Measurements from ENCODE around the gene ADAMTSL1. TPM values are rescaled to one million over a fixed set of nuclear protein-coding genes. Genes with fewer than 3 reads are reported as not detected.

ADAMTSL1 gene
- total and polyA plus RNA-seq, 9 of the 15 experiments (the other 6 are each of a cell fraction or from before 2014, with no cell fraction given) = 0.01 TPM; not detected in 8

- no peaks in the 10 kb centered on the region for H3K9me1 ChIP-seq (ENCODE audit: control insufficient read depth, insufficient read depth, low read length)
- no peaks in the 10 kb centered on the region for H4K20me1 ChIP-seq (replicated peaks; ENCODE audit: control insufficient read depth, insufficient read depth, low read length)
- H3K36me3 ChIP-seq (ENCODE audit: control insufficient read depth, insufficient read depth, low read length) = no peaks in the 10 kb centered on the region
- WGBS (ENCODE audit: insufficient coverage, low coverage, missing lambda C conversion rate) = 3% methylated on average over 4 of the region's 4 CpGs
- ChIA-PET CTCF (ENCODE audit: low intra/inter-chr PET ratio) (no interaction called here), POLR2A (no interaction called here)
- intact Hi-C loops (cut with micrococcal nuclease) = no loop called here
- TF ChIP-seq ZNF77 (CRISPR knock-in tag; IDR thresholded peaks at IDR 0.05) (no peak), ZNF518B (CRISPR knock-in tag; IDR thresholded peaks at IDR 0.05) (no peak), POLR2B (IDR thresholded peaks at IDR 0.05; ENCODE audit: low read depth, partially characterized antibody) (no peak), RBM25 (IDR thresholded peaks at IDR 0.05; ENCODE audit: low read depth, low read length, severe bottlenecking) (no peak), BMI1 (IDR thresholded peaks at IDR 0.05; ENCODE audit: low read length) (no peak), FOXK2 (conservative IDR thresholded peaks at IDR 0.05 in 1 of 2, IDR thresholded peaks at IDR 0.05 in 1 of 2; ENCODE audit: low read depth in 2 of 2) (no peak), ZNF263 (CRISPR knock-in tag; IDR thresholded peaks at IDR 0.05; ENCODE audit: borderline replicate concordance) (no peak), GATA2 (CRISPR knock-in tag; IDR thresholded peaks at IDR 0.05) (no peak), PBX2 (CRISPR knock-in tag; IDR thresholded peaks at IDR 0.05; ENCODE audit: low read depth) (no peak), PBX2 (tag; conservative IDR thresholded peaks at IDR 0.05; ENCODE audit: low read depth) (no peak), ZNF507 (tag; conservative IDR thresholded peaks at IDR 0.05) (no peak), CBX5 (IDR thresholded peaks at IDR 0.05; ENCODE audit: borderline replicate concordance, low read depth) (no peak), POLR3A (IDR thresholded peaks at IDR 0.05; ENCODE audit: borderline replicate concordance, extremely low read depth, insufficient read depth, insufficient read length) (no peak), RCOR1 (IDR thresholded peaks at IDR 0.05; ENCODE audit: borderline replicate concordance in 1 of 2, low read depth in 2 of 2, low read length in 2 of 2) (no peak), ZNF644 (tag; IDR thresholded peaks at IDR 0.05; ENCODE audit: low read depth) (no peak), HDAC8 (tag; IDR thresholded peaks at IDR 0.05) (no peak)
- ATAC-seq (no peak), DNase-seq (ENCODE audit: extremely low read depth in 1 of 4, low spot score in 3 of 4) (no peak), FAIRE-seq (no peak)
- no peaks in the 10 kb centered on the region for H3K4me1 ChIP-seq (replicated peaks in 1 of 2; ENCODE audit: control insufficient read depth in 2 of 2, insufficient read depth in 2 of 2, low read length in 2 of 2)
- no peaks in the 10 kb centered on the region for H3K79me2 ChIP-seq (ENCODE audit: control insufficient read depth, insufficient read depth, low read length)
- H2AFZ ChIP-seq (ENCODE audit: low read depth, low read length) = no peak overlapping the region
- H3K4me2 ChIP-seq (ENCODE audit: insufficient read depth, low read length) = no peak overlapping the region
- H3K9ac ChIP-seq (ENCODE audit: insufficient read depth in 1 of 2, low read depth in 2 of 2, low read length in 2 of 2) = no peak overlapping the region
- no peaks in the 10 kb centered on the region for H3K27me3 ChIP-seq (ENCODE audit: control insufficient read depth in 2 of 2, insufficient read depth in 2 of 2, low read length in 2 of 2)
- BruUV-seq (replicated peaks) = no TSS peak
- H3K4me3 ChIP-seq = no peak overlapping the region
- H3K9me3 ChIP-seq (replicated peaks; ENCODE audit: control insufficient read depth, insufficient read depth, low read depth, low read length) = no peaks in the 10 kb centered on the region
- in situ Hi-C loops (cut with MboI) = no loop called here
- no peak overlapping the region for H3K27ac ChIP-seq (ENCODE audit: extremely low read depth, low read depth, low read length)
These were observed 416.4 kb downstream of the ADAMTSL1 start for GRCh38 chr9:18890372-18890771.

All from K562 (cell line).